ENCODE results near the gene DDX10. TPM values are rescaled to one million over a fixed set of nuclear protein-coding genes. Genes with fewer than 3 reads are reported as not detected.

DDX10 gene
- total and polyA plus RNA-seq, 2 of the 8 experiments (the other 6 are each of a cell fraction or from before 2014, with no cell fraction given) = 49.2 to 52.2 TPM

DNA sequence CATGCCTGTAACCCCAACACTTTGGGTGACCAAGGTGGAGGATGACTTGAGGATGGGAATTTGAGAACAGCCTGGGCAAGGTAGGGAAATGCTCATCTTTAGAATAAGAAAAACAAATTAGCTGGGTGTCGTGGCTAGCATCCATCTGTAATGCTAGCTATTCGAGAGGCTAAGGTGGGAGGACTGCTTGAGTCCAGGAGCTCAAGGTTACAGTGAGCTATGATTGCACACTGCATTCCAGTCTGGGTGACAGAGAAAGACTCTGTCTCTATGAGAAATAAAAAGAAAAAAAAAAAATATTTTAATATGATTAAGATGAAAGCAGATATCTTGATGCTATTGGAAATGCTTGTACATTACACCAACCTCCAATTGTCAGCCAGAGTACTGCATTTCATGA, 28.6 kb upstream of the DDX10 start:
- Histone ChIP-seq H3K23me2 (ENCODE audit: low read depth, low read length) (no peaks in the 10 kb centered on the region), H3K14ac (ENCODE audit: insufficient read length) (no peak overlapping the region), H3K4me3 (ENCODE audit: extremely low read depth in 1 of 4, insufficient read depth in 2 of 4, low read depth in 3 of 4, low read length in 4 of 4) (no peak overlapping the region), H3K4me1 (replicated peaks in 1 of 4; ENCODE audit: control insufficient read depth in 3 of 4, insufficient read depth in 4 of 4, low read length in 3 of 4) (peaks cover 0 to 7% (median 0%) of the 10 kb centered on the region in 4 experiments; a peak in 2 of 7 replicates), H3K9me3 (ENCODE audit: insufficient read depth in 2 of 2, low read depth in 1 of 2, low read length in 1 of 2) (no peaks in the 10 kb centered on the region; a peak in 1 of 4 replicates), H3K27me3 (replicated peaks in 1 of 4; ENCODE audit: control insufficient read depth in 3 of 4, extremely low read depth in 1 of 4, insufficient read depth in 3 of 4, low read length in 3 of 4) (no peaks in the 10 kb centered on the region), H4K8ac (ENCODE audit: extremely low read depth, insufficient read depth, low read length) (no peak overlapping the region), H3K79me1 (ENCODE audit: low read depth, low read length) (no peaks in the 10 kb centered on the region), H3K23ac (ENCODE audit: insufficient read length) (no peak overlapping the region), H3K36me3 (ENCODE audit: control insufficient read depth in 2 of 4, insufficient read depth in 4 of 4, low read length in 3 of 4) (no peaks in the 10 kb centered on the region; a peak in 1 of 8 replicates), H2BK15ac (ENCODE audit: low read length) (no peak overlapping the region), H2BK12ac (ENCODE audit: low read depth, low read length) (no peak overlapping the region), H3K27ac (ENCODE audit: low read depth, low read length) (no peak overlapping the region), H2AFZ (ENCODE audit: low read length) (no peak overlapping the region), H4K91ac (replicated peaks; ENCODE audit: insufficient read length, low read length) (no peak overlapping the region), H2BK120ac (replicated peaks; ENCODE audit: low read depth, low read length) (no peak overlapping the region), H3K4ac (replicated peaks; ENCODE audit: insufficient read length, low read depth, low read length) (no peak overlapping the region), H3K4me2 (ENCODE audit: insufficient read depth in 1 of 2, low read depth in 2 of 2, low read length in 2 of 2) (no peak overlapping the region), H4K20me1 (replicated peaks in 1 of 2; ENCODE audit: control insufficient read depth in 1 of 2, insufficient read depth in 2 of 2, low read length in 2 of 2) (no peaks in the 10 kb centered on the region), H3K79me2 (ENCODE audit: control insufficient read depth in 1 of 2, insufficient read depth in 2 of 2, low read length in 2 of 2) (no peaks in the 10 kb centered on the region), H2BK5ac (ENCODE audit: low read depth, low read length) (no peak overlapping the region), H2BK20ac (ENCODE audit: low read length) (no peak overlapping the region), H3K9ac (replicated peaks in 1 of 4; ENCODE audit: extremely low read depth in 1 of 4, low read depth in 3 of 4, low read length in 3 of 4) (no peak overlapping the region), H3K18ac (ENCODE audit: extremely low read depth, low read length) (no peak overlapping the region), H4K5ac (ENCODE audit: insufficient read length, low read depth, low read length) (no peak overlapping the region), H3K56ac (replicated peaks; ENCODE audit: insufficient read length, low read depth, low read length) (no peak overlapping the region), H2AK5ac (ENCODE audit: low read depth, low read length) (no peak overlapping the region)
- 79% methylated on average over 2 of the region's 2 CpGs; no CpG with 5 or more reads in 1 of the 2 experiments for WGBS, 2 experiments (ENCODE audit: extremely low coverage in 1 of 2, insufficient coverage in 1 of 2, insufficient read length in 1 of 2, insufficient replicate concordance in 2 of 2, low coverage in 1 of 2, low lambda C conversion rate in 2 of 2, missing lambda C conversion rate in 1 of 2)
- ChIA-PET CTCF (ENCODE audit: partially characterized antibody) (no interaction called here), POLR2A (ENCODE audit: partially characterized antibody) (interaction anchor here (1.9 kb wide), 1 partner anchor 9 kb away, joined by 4 read pairs; no protein-coding TSS in a partner anchor)
- TF ChIP-seq HDAC6 (IDR thresholded peaks at IDR 0.05; ENCODE audit: low read depth, low read length) (no peak), KDM4A (IDR thresholded peaks at IDR 0.05; ENCODE audit: low read depth, low read length, severe bottlenecking) (no peak), TEAD4 (IDR thresholded peaks at IDR 0.05; ENCODE audit: low read depth, low read length) (no peak), CTBP2 (IDR thresholded peaks at IDR 0.05; ENCODE audit: borderline replicate concordance, insufficient read depth, insufficient read length, low read length) (no peak), RAD21 (IDR thresholded peaks at IDR 0.05 in 1 of 2, conservative IDR thresholded peaks at IDR 0.05 in 1 of 2; ENCODE audit: low read depth in 2 of 2, low read length in 2 of 2) (no peak), RXRA (IDR thresholded peaks at IDR 0.05; ENCODE audit: insufficient read depth, low read depth, low read length) (no peak), SIRT6 (IDR thresholded peaks at IDR 0.05; ENCODE audit: low read length) (no peak), POU5F1 (IDR thresholded peaks at IDR 0.05; ENCODE audit: low read depth, low read length) (no peak), EP300 (IDR thresholded peaks at IDR 0.05; ENCODE audit: borderline replicate concordance in 1 of 2, low read depth in 2 of 2, low read length in 2 of 2) (no peak), SUZ12 (IDR thresholded peaks at IDR 0.05; ENCODE audit: low read length) (no peak), BACH1 (IDR thresholded peaks at IDR 0.05; ENCODE audit: low read length) (no peak), CREB1 (IDR thresholded peaks at IDR 0.05) (no peak)
- TF ChIP-seq, protein P1, sequence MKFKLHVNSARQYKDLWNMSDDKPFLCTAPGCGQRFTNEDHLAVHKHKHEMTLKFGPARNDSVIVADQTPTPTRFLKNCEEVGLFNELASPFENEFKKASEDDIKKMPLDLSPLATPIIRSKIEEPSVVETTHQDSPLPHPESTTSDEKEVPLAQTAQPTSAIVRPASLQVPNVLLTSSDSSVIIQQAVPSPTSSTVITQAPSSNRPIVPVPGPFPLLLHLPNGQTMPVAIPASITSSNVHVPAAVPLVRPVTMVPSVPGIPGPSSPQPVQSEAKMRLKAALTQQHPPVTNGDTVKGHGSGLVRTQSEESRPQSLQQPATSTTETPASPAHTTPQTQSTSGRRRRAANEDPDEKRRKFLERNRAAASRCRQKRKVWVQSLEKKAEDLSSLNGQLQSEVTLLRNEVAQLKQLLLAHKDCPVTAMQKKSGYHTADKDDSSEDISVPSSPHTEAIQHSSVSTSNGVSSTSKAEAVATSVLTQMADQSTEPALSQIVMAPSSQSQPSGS (IDR thresholded peaks at IDR 0.05; ENCODE audit: low read length) = no peak
- DNase-seq (ENCODE audit: low read depth in 1 of 2, low spot score in 2 of 2) (no peak), FAIRE-seq (no peak)

Measured in H1 (cell line).